HepG2 (cell line): ENCODE results near the gene DPH3. TPM values are rescaled to one million over a fixed set of nuclear protein-coding genes. Genes with fewer than 3 reads are reported as not detected.

Experiments
- ATAC-seq: fragments of 200-7000 bp; cut with Tn5 transposase; 3 replicates; pipeline ENCODE4 v1.9.1; 2020; ENCODE audit warnings: mild to moderate bottlenecking, moderate library complexity
- BruUV-seq: library from RNA; stranded (reverse); fragments of 400-500 nt; replicated peaks from 2 replicates; lab custom pipeline; 2021; lab: Mats Ljungman, UMichigan
- CTCF ChIA-PET: fragments of 300-600 bp; formaldehyde crosslinking; extraction: SDS; loops from one replicate; lab custom pipeline; 2021; ENCODE audit warnings: low total read pairs, inconsistent platforms, low intra/inter-chr PET ratio; lab: Yijun Ruan, JAX
- POLR2A ChIA-PET: fragments of 350-600 bp; sonication (Branson Sonifier 250); formaldehyde crosslinking; loops from one replicate; lab custom pipeline; 2020; ENCODE audit warnings: antibody characterized with exemption, inconsistent platforms; lab: Yijun Ruan, JAX
- DNase-seq: peaks from one replicate; pipeline ENCODE4 v3.0.0-alpha.2; 2015; ENCODE audit warnings: low spot score
- FAIRE-seq: peaks from 3 replicates; lab custom pipeline; 2011; peaks lifted over from hg19 to GRCh38; lab: Jason Lieb, UNC
- H2AFZ ChIP-seq: one replicate; pipeline ENCODE4 v1.6.1; 2011; ENCODE audit warnings: low read length, inconsistent platforms
- H3K27ac ChIP-seq: fragments of 300-600 bp; 3 replicates; pipeline ENCODE4 v1.8.0; 2011; ENCODE audit warnings: mixed run types, mild to moderate bottlenecking, mixed read lengths, low read length, inconsistent platforms; ENCODE audit not compliant: insufficient read depth; ENCODE audit errors: extremely low read length
- H3K27me3 ChIP-seq, 2 experiments: fragments of 200-600 bp in 1 of 2; 2 replicates in 1 of 2; 3 replicates in 1 of 2; pipeline versions ENCODE4 v1.6.0 to v1.8.0; 2011; ENCODE audit warnings: low read length in 2 of 2, mild to moderate bottlenecking in 2 of 2, moderate library complexity in 2 of 2, inconsistent platforms in 1 of 2; ENCODE audit not compliant: insufficient read depth in 2 of 2, control insufficient read depth in 1 of 2
- H3K36me3 ChIP-seq, 2 experiments: fragments of 200-600 bp in 1 of 2; replicated peaks in 1 of 2; 2 replicates in 1 of 2; 3 replicates in 1 of 2; pipeline versions ENCODE4 v1.5.1 to v1.8.0; 2011; ENCODE audit warnings: low read length in 2 of 2, inconsistent platforms in 1 of 2; ENCODE audit not compliant: insufficient read depth in 2 of 2, control insufficient read depth in 1 of 2
- H3K4me1 ChIP-seq: 2 replicates; pipeline ENCODE4 v1.5.1; 2012; ENCODE audit warnings: low read length, inconsistent platforms; ENCODE audit not compliant: insufficient read depth
- H3K4me2 ChIP-seq: 2 replicates; pipeline ENCODE4 v1.6.0; 2011; ENCODE audit warnings: low read depth, low read length, inconsistent platforms
- H3K4me3 ChIP-seq, 3 experiments: fragments of 200-600 bp in 1 of 3; sonication (generic), shearing (Covaris generic) in 1 of 3; replicated peaks in 1 of 3; 2 replicates each; pipeline ENCODE4 v1.5.1; 2011 to 2016; ENCODE audit warnings: low read length in 3 of 3, inconsistent platforms in 2 of 3, low read depth in 2 of 3, mild to moderate bottlenecking in 2 of 3, control low read depth in 1 of 3, mixed read lengths in 1 of 3; ENCODE audit not compliant: insufficient read depth in 1 of 3
- H3K79me2 ChIP-seq: one replicate; pipeline ENCODE4 v1.6.1; 2011; ENCODE audit warnings: low read length, inconsistent platforms; ENCODE audit not compliant: insufficient read depth
- H3K9ac ChIP-seq: 2 replicates; pipeline ENCODE4 v1.6.0; 2011; ENCODE audit warnings: mild to moderate bottlenecking, low read depth, low read length, inconsistent platforms; ENCODE audit not compliant: insufficient read depth
- H3K9me3 ChIP-seq: 2 replicates; pipeline ENCODE4 v1.5.1; 2012; ENCODE audit warnings: mild to moderate bottlenecking, low read length
- H4K20me1 ChIP-seq: 2 replicates; pipeline ENCODE4 v1.6.0; 2011; ENCODE audit warnings: inconsistent platforms, mild to moderate bottlenecking, low read length, moderate library complexity; ENCODE audit not compliant: insufficient read depth
- ARID3A ChIP-seq: IDR thresholded peaks from 2 replicates; pipeline ENCODE4 v1.6.1; 2012; ENCODE audit warnings: low read depth, low read length, improper control_type of control experiment
- FOXA3 ChIP-seq: IDR thresholded peaks from 2 replicates; pipeline ENCODE4 v1.6.1; 2016; ENCODE audit warnings: missing genetic modification reagents, missing compliant biosample characterization
- FOXP4 ChIP-seq: sonication (generic); formaldehyde crosslinking; IDR thresholded peaks from 2 replicates; pipeline ENCODE4 v1.4.0; 2020; ENCODE audit warnings: missing genetic modification reagents
- MAX ChIP-seq: IDR thresholded peaks from 2 replicates; pipeline ENCODE4 v1.6.1; 2012; ENCODE audit warnings: inconsistent platforms
- NR0B2 ChIP-seq: sonication (generic); formaldehyde crosslinking; IDR thresholded peaks from 2 replicates; pipeline ENCODE4 v1.4.0; 2020; ENCODE audit warnings: mild to moderate bottlenecking, missing genetic modification reagents
- YY1 ChIP-seq: IDR thresholded peaks from 2 replicates; pipeline ENCODE4 v1.6.1; 2011; ENCODE audit warnings: low read length, low read depth, moderate library complexity, mild to moderate bottlenecking; ENCODE audit not compliant: insufficient read depth, insufficient replicate concordance
- ZNF235 ChIP-seq: sonication (generic); formaldehyde crosslinking; IDR thresholded peaks from 2 replicates; pipeline ENCODE4 v1.8.1; 2023; ENCODE audit warnings: mild to moderate bottlenecking, missing genetic modification reagents, borderline replicate concordance
- ZNF24 ChIP-seq: fragments of 450-650 bp; IDR thresholded peaks from 2 replicates; pipeline ENCODE4 v1.6.1; 2017; ENCODE audit warnings: antibody characterized with exemption, mild to moderate bottlenecking
- ZNF276 ChIP-seq: sonication (generic); formaldehyde crosslinking; IDR thresholded peaks from 2 replicates; pipeline ENCODE4 v1.4.0; 2020; ENCODE audit warnings: mild to moderate bottlenecking, low read depth, missing genetic modification reagents
- ZNF414 ChIP-seq: sonication (generic); formaldehyde crosslinking; IDR thresholded peaks from 2 replicates; pipeline ENCODE4 v1.5.0; 2020; ENCODE audit warnings: missing genetic modification reagents
- WGBS: methylation state at CpG from one replicate; pipeline ENCODE4 v1.1.6; 2017; ENCODE audit warnings: low lambda C conversion rate; 5-methylcytosine and 5-hydroxymethylcytosine counted together
- in situ Hi-C: cut with HindIII; loops from 2 replicates; pipeline ENCODE4 v1.10.0; 2017; ENCODE audit warnings: low pct_unique_long_range_greater_than_20kb; ENCODE audit not compliant: extremely low pct_ligation_motif_present
- intact Hi-C: fragments of 100-400 bp; cut with micrococcal nuclease; formaldehyde crosslinking; loops from one replicate; pipeline ENCODE4 v1.10.0; 2022; ENCODE audit not compliant: unreplicated experiment
- polyA plus RNA-seq, 8 experiments: library from polyadenylated mRNA; depleted of rRNA in 3 of 8; stranded (reverse) in 7 of 8; unstranded in 1 of 8; fragments of >200 nt; fragmentation: Illumina TruSeq in 4 of 8; extraction: Trizol in 4 of 8; gene quantifications; 2 replicates each; pipeline versions ENCODE4 v1.2.1 to v1.2.3, GENCODE V29; 2011 to 2016; ENCODE audit warnings: low read depth in 4 of 8, missing spikeins in 1 of 8, mixed read lengths in 1 of 8; ENCODE audit not compliant: insufficient read depth in 1 of 8
- total RNA-seq, 5 experiments: library from RNA; depleted of rRNA; stranded (reverse); fragments of >200 nt; fragmentation: Illumina TruSeq; extraction: Trizol; gene quantifications; 2 replicates each; pipeline ENCODE4 v1.2.3, GENCODE V29; 2016; ENCODE audit warnings: low read depth in 1 of 5

The DPH3 gene
- total and polyA plus RNA-seq, 2 of the 13 experiments (the other 11 are each of a cell fraction or from before 2014, with no cell fraction given), result 18.3 to 21.6 TPM

- POLR2A ChIA-PET, result interaction anchor here (2.8 kb wide), 1 partner anchor 10 kb away, joined by 11 read pairs; no protein-coding TSS in a partner anchor
- H3K9me3 ChIP-seq, result no peaks in the 10 kb centered on the region
- CTCF ChIA-PET, result no interaction called here
- no peak for TF ChIP-seq ZNF414 (CRISPR knock-in tag)
- no peak for TF ChIP-seq ZNF276
- no peak for TF ChIP-seq YY1
- TF ChIP-seq MAX, result no peak
- no peak for TF ChIP-seq FOXP4 (CRISPR knock-in tag)
- TF ChIP-seq ZNF235, result no peak
- no peak for TF ChIP-seq NR0B2
- TF ChIP-seq ZNF24, result no peak
- TF ChIP-seq ARID3A, result no peak
- TF ChIP-seq FOXA3 (CRISPR knock-in tag), result no peak
- in situ Hi-C loops (loop anchor here (25.0 kb wide), 1 partner anchor 605 kb away; no protein-coding TSS in a partner anchor), intact Hi-C loops (loop anchor here (10.0 kb wide), 2 partner anchors 427 to 637 kb away; partner anchors contain the start of genes BTD and HACL1)
- FAIRE-seq, result no peak
- ATAC-seq, result no peak
- no TSS peak for BruUV-seq
- peaks cover 3% of the 10 kb centered on the region for H3K4me1 ChIP-seq
- H3K27me3 ChIP-seq, result peaks cover 1 to 15% of the 10 kb centered on the region in 2 experiments; a peak in 2 of 5 replicates
- no peak overlapping the region for H3K9ac ChIP-seq
- no peak overlapping the region for H3K4me3 ChIP-seq
- 69% methylated on average over 5 of the region's 5 CpGs for WGBS
- no peaks in the 10 kb centered on the region for H4K20me1 ChIP-seq
- DNase-seq, result no peak
- no peak overlapping the region for H3K27ac ChIP-seq
- H3K36me3 ChIP-seq, result no peaks in the 10 kb centered on the region
- H3K79me2 ChIP-seq, result no peaks in the 10 kb centered on the region
- no peak overlapping the region for H2AFZ ChIP-seq
- H3K4me2 ChIP-seq, result no peak overlapping the region
These were observed 22.6 kb downstream of the DPH3 start for GRCh38 chr3:16242177-16242576.
